Nucleus accumbens (tissue), 56 donors: ENCODE data around the gene FAT1.
A peak's percentile ranks its signal among the peaks of the same experiment; 100 is the strongest.

Experiments used
- DNase-seq, 56 donors: peaks; one replicate each; lab custom pipeline; 2025; lab: John Stamatoyannopoulos, UW

FAT1 gene

GRCh38 chr4:186725469-186726425, 2.1 kb upstream of the FAT1 start:
- DNase-seq, result peak in 55 of 56 donors; percentile 7 to 80 (median 56)

- peak in 7 of 56 donors; percentile 8 to 32 (median 17) for DNase-seq
Observed at GRCh38 chr4:186724864-186725468, 1.3 kb upstream of the FAT1 start.

- peak in 38 of 56 donors; percentile 7 to 70 (median 32) for DNase-seq
Observed at GRCh38 chr4:186724058-186724863, 605 bp upstream of the FAT1 start.

- DNase-seq, result peak in 5 of 56 donors; percentile 32 to 54 (median 38)
Observed at GRCh38 chr4:186722796-186723291, 812 bp downstream of the FAT1 start.

- no peak for DNase-seq
Observed at GRCh38 chr4:186719925-186720694, 3.5 kb downstream of the FAT1 start.

- no peak for DNase-seq
Observed at GRCh38 chr4:186717556-186717955, 6.1 kb downstream of the FAT1 start.

DNA sequence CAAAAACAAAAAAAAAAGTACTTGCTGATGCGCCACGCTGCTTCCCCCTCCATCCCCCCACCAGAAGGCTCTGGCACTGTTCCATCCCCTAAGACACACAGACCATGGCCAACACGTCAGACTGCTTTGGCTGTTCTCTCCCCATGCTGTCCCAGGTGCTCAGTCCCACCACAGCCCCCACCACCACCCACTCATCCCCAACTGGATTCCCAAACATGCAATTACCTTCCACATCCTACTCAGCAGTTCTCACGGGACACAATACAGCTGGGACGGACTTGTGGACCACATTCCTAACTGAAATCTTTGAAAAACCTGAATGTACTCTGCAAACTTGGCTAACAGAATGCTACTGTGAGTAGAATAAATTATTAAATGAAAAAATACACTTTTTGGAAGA, 8.6 kb downstream of the FAT1 start:
- peak in 1 of 56 donors; percentile 8 for DNase-seq

GRCh38 chr4:186714006-186714675, 9.5 kb downstream of the FAT1 start:
- DNase-seq, result peak in 2 of 56 donors; percentile 5 to 9

- DNase-seq, result no peak
Observed at GRCh38 chr4:186712690-186713089, 11.0 kb downstream of the FAT1 start.

DNA sequence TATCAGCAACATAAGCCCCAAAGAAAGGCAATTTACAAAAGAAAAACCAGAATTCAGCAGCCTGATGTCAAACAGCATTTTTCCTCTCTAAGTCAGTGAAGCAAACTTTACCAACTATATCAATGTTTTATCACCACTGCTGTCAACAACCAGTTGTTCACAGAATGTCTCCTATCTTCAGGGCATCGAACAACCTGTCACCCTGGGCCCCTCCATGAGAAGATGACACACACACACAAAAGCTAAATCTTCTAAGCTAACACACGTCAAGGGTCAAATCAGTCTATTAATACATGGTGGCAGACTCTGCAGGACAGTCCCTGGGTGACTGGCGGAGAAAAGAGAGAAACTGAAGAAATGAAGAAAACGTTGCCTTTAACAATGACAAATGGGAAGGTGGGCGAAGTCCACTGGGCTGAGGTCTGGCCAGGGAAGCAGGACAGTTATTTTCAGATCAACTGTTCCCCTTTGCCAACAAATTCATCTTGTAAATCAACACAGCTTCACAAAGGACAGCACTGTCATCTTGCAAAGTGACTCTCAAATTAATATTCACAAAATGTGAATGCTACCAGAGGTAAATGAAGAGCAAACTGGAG, 13.0 kb downstream of the FAT1 start:
- DNase-seq, result no peak

DNA sequence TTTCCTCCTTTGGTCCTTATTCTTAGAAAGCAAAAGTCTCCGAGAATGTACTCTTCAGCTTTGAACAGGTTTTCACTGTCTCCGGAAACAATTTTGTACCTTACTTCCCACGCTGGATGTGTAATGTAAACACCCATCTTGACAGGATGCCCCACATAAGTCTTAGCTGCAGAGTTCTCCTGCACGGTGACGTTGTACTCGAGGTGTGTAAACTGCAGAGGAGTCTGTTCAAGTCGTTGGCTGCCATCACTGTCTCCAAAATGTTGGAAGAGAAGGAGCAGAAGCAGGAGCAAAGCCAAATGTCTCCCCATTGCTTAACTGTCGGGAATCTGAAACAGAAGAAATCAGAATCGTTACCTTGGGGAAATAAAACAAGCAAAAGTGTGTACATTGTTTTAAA, 14.1 kb downstream of the FAT1 start:
- no peak for DNase-seq

- no peak for DNase-seq
Observed at GRCh38 chr4:186708554-186708953, 15.1 kb downstream of the FAT1 start.

DNA sequence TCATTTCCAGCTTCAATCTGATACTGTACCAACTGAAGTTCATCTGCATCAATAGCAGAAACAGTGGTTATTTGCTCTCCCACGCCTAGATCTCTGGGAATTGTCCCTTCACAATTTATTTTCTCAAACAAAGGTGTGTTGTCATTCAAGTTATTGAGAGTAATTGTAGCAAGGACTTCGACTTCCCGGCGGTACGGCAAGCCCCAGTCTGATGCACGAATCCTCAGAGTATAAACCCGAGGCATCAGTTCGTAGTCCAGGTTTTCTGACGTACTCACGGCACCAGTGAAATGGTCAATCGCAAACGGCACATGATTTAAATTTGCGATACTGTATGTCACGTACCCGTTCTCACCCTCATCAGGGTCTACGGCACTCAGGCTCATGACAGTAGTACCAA, 15.7 kb downstream of the FAT1 start:
- no peak for DNase-seq

GRCh38 chr4:186707574-186707973, 16.1 kb downstream of the FAT1 start:
- DNase-seq, result no peak

GRCh38 chr4:186704057-186704456, 19.6 kb downstream of the FAT1 start:
- DNase-seq, result no peak

- no peak for DNase-seq
Observed at GRCh38 chr4:186703510-186703909, 20.1 kb downstream of the FAT1 start.

- DNase-seq, result no peak
Observed at GRCh38 chr4:186702940-186703339, 20.7 kb downstream of the FAT1 start.

DNA sequence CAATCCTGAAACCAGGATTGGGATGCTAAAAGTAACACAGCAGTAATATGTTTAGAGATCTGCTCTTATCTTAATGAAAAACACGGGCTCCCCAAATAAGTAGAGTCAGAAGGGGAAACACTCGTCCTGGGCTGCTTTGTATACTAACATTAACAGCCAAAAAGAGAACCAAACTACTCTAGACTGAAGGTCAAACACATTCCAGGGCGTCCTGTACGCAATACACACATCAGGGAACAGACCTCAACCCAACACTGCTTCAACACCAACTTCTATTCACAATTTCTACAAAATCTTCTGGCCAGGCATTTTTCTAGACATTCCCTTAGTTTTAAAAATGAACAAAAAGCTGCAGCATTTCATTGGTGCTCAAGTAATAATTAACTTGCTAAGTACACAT, 21.4 kb downstream of the FAT1 start:
- no peak for DNase-seq

GRCh38 chr4:186701788-186702187, 21.9 kb downstream of the FAT1 start:
- no peak for DNase-seq
